Activated CD4-positive, alpha-beta T cell treated with anti-CD3 and anti-CD28 coated beads, Interleukin-2, amount 10 ng/mL, durations not matched to agents 7 days and 5 days (primary cell): ENCODE data around the gene CD209. TPM values are rescaled to one million over a fixed set of nuclear protein-coding genes. Genes with fewer than 3 reads are reported as not detected.
"Not testable (repeated sequence)": the region's sequence is repeated elsewhere in the genome, so short reads cannot be mapped to it uniquely, and the experiment has no call there.

Experiments used
- CTCF ChIA-PET: fragments of 350-600 bp; sonication (Branson Sonifier 250); formaldehyde crosslinking; loops from one replicate; lab custom pipeline; 2021; ENCODE audit warnings: antibody characterized with exemption; lab: Charles Lee
- POLR2A ChIA-PET: fragments of 350-600 bp; sonication (Branson Sonifier 250); formaldehyde crosslinking; loops from one replicate; lab custom pipeline; 2021; ENCODE audit warnings: antibody characterized with exemption; lab: Charles Lee
- DNase-seq: peaks from one replicate; pipeline ENCODE4 v3.0.0-alpha.2; 2020
- H3K27ac Mint-ChIP-seq: one replicate; pipeline ENCODE4 v1.8.0; 2021; ENCODE audit warnings: mild to moderate bottlenecking, moderate library complexity, mixed read lengths
- H3K27me3 Mint-ChIP-seq: one replicate; pipeline ENCODE4 v1.8.0; 2021; ENCODE audit warnings: mixed read lengths
- H3K36me3 Mint-ChIP-seq: one replicate; pipeline ENCODE4 v1.8.0; 2021; ENCODE audit warnings: low read depth, mixed read lengths
- H3K4me1 Mint-ChIP-seq: one replicate; pipeline ENCODE4 v1.8.0; 2021; ENCODE audit warnings: mixed read lengths
- H3K4me3 Mint-ChIP-seq: one replicate; pipeline ENCODE4 v1.8.0; 2021; ENCODE audit warnings: mild to moderate bottlenecking, moderate library complexity, mixed read lengths
- H3K9me3 Mint-ChIP-seq: one replicate; pipeline ENCODE4 v1.8.0; 2021; ENCODE audit warnings: mixed read lengths
- total RNA-seq, 2 experiments: library from RNA; stranded (reverse); gene quantifications; one replicate each; pipeline ENCODE4 v1.2.3, GENCODE V29; 2021

Gene CD209, protein sequence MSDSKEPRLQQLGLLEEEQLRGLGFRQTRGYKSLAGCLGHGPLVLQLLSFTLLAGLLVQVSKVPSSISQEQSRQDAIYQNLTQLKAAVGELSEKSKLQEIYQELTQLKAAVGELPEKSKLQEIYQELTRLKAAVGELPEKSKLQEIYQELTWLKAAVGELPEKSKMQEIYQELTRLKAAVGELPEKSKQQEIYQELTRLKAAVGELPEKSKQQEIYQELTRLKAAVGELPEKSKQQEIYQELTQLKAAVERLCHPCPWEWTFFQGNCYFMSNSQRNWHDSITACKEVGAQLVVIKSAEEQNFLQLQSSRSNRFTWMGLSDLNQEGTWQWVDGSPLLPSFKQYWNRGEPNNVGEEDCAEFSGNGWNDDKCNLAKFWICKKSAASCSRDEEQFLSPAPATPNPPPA
- total RNA-seq, result not detected

DNA sequence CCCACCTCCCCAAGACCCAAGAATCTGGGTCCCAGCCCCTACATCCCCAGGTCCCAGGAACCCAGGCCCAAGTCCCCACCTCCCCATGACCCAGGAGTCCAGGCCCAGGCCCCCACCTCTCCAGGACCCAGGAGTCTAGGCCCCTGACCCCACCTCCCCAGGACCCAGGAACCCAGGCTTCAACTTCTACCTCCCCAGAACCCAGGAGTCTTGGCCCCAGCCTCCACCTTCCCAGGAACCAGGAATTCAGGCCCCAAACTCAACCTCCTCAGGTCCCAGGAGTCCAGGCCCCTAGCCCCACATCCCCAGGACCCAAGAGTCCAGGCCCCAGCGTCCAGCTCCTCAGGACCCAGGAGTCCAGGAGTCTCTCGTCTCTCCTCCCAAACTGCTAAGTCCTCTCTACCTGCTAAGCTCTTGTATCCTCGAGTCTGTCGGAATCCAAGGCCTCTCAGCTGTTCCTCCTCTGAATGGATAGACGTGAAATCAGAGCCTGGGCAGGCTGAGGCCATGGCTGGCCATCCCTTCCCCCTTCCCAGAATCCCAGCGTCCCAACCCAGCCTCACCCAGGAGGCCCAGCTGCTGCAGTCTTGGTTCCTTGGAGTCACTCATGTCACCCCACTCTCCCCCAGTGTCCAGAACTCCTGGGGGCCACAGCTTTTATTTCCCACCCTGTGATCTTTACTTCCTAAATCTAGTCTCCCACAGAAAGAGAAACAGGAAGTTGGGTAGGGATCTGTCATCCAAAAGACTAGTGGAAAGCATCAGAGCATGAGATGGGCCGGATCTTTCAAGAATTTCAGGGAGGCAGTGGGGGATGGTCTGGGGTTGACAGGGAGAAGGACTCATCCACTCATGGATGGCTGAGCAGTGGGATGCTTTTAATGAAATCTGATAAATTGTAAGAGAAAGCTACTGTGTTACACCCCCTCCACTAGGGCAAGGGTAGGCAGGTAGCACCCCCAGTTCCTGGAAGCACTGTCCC, at the start of gene CD209:
Gene CD209, minus strand, starts transcription at position 632 of the 982 bp plus-strand sequence. Its CDS starts 23 bp downstream, at position 609.
- H3K27ac Mint-ChIP-seq, result no peak within 1 kb of the TSS
- CTCF ChIA-PET, result interaction anchor here (0.9 kb wide), 1 partner anchor 66 kb away, joined by 3 read pairs; the partner anchor contains the start of gene TRAPPC5

DNA sequence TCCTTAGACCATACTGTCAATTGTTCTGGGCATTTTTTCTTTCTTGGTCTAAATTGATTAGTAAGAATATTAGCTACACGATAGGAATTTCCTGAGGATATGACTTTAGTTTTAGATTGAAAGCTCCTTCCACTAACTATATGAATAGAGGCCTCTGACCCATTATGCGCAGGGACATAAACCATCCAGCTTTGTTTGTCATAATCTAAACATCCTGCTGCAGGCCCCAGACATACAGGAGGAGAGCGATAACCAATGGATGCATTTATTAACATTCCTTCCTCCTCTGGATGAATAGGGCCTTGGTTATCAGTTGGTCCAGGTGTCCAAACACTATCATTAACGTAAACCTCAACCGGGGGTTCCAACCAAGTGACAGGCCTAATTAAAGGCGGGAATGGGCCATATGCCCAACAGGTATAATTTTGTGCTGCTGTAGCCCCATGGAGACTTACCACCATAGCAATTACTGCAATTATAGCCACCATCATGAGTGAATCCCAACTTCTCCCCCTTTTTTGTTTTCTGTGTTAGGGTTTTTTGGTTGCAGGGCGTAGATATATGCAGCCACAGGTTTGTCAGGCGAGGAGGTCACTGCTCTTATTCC, 48.3 kb upstream of the CD209 start:
- no peak for DNase-seq
- H3K27me3 Mint-ChIP-seq, result peaks cover 28% of the 10 kb centered on the region
- H3K4me3 Mint-ChIP-seq, result no peak overlapping the region
- peaks cover 3% of the 10 kb centered on the region for H3K4me1 Mint-ChIP-seq
- no peak overlapping the region for H3K27ac Mint-ChIP-seq
- CTCF ChIA-PET, result interaction anchor here (1.1 kb wide), 1 partner anchor 115 kb away, joined by 4 read pairs; the partner anchor contains the start of gene TRAPPC5
- no peaks in the 10 kb centered on the region for H3K36me3 Mint-ChIP-seq
- POLR2A ChIA-PET, result no interaction called here
- H3K9me3 Mint-ChIP-seq, result no peaks in the 10 kb centered on the region

More for the DNA sequence above, at the start of gene CD209:
- H3K36me3 Mint-ChIP-seq, result no peaks in the 10 kb centered on the region
- H3K9me3 Mint-ChIP-seq, result peaks cover 19% of the 10 kb centered on the region
- POLR2A ChIA-PET, result no interaction called here
- DNase-seq, result no peak
- peaks cover 5% of the 10 kb centered on the region for H3K4me1 Mint-ChIP-seq
- H3K4me3 Mint-ChIP-seq, result no peak within 1 kb of the TSS
- peaks cover 6% of the 10 kb centered on the region for H3K27me3 Mint-ChIP-seq

DNA sequence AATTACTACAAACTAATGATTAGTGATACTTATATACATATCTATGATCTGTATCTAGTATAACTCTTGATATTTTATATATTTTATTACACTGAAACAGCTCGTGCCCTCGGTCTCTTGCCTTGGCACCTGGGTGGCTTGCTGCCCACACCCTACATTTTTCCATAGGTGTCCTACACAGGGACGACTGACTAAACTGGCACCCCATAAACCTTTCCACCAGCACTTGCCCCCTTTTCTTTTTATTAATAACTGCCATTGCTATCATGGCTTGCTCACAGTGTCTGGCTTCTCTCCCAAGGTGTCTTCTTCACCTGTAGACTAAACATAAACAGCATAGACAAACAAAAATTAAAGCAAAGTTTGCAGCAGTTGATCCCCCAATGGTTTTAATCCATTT, 46.2 kb upstream of the CD209 start:
- Mint-ChIP-seq H3K27me3 (peaks cover 25% of the 10 kb centered on the region), H3K36me3 (no peaks in the 10 kb centered on the region), H3K9me3 (no peaks in the 10 kb centered on the region), H3K4me3 (no peak overlapping the region), H3K27ac (no peak overlapping the region), H3K4me1 (no peaks in the 10 kb centered on the region)
- POLR2A ChIA-PET, result no interaction called here
- no peak for DNase-seq
- CTCF ChIA-PET, result no interaction called here

DNA sequence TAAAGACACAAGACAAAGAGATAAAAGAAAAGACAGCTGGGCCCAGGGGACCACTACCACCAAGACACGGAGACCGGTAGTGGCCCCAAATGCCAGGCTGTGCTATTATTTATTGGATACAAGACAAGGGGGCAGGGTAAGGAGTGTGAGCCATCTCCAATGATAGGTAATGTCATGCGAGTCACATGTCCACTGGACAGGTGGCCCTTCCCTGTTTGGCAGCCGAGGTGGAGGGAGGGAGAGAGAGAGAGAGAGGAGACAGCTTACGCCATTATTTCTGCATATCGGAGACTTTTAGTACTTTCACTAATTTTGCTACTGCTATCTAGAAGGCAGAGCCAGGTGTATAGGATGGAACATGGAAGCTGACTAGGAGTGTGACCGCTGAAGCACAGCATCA, 45.4 kb upstream of the CD209 start:
- POLR2A ChIA-PET, H3K27ac Mint-ChIP-seq, H3K9me3 Mint-ChIP-seq, H3K4me3 Mint-ChIP-seq, H3K36me3 Mint-ChIP-seq, DNase-seq, H3K4me1 Mint-ChIP-seq: not testable (repeated sequence)
- H3K27me3 Mint-ChIP-seq, result peaks cover 29% of the 10 kb centered on the region
- CTCF ChIA-PET, result interaction anchor here (0.6 kb wide), 1 partner anchor 97 kb away, joined by 3 read pairs; no protein-coding TSS in a partner anchor

DNA sequence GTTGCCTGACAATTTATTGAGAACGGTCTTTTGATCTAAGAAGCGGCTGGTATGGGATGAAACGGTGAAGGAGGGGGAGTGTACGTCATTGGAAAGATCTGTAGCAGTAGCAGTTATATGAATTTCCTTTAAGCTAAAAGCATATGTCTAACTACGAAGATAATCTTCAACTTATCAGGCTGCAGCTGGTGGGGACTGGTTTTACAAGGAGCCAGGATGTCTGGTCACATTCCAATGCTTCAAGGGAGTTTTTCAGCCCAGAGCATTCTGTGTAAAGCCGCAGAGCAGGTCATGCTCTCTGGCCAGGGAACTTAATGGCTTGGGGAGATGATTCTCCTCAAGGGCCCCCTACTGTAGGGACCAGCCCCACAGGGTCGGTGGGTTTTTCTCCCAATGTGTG, 44.9 kb upstream of the CD209 start:
- peaks cover 29% of the 10 kb centered on the region for H3K27me3 Mint-ChIP-seq
- ChIA-PET CTCF (interaction anchor here (0.6 to 1.2 kb wide), 2 partner anchors 97 to 112 kb away, joined by 3 to 6 read pairs; partner anchors contain the start of gene TRAPPC5), POLR2A (no interaction called here)
- H3K4me1 Mint-ChIP-seq, result no peaks in the 10 kb centered on the region
- no peak for DNase-seq
- H3K4me3 Mint-ChIP-seq, result no peak overlapping the region
- no peaks in the 10 kb centered on the region for H3K9me3 Mint-ChIP-seq
- no peak overlapping the region for H3K27ac Mint-ChIP-seq
- H3K36me3 Mint-ChIP-seq, result no peaks in the 10 kb centered on the region

DNA sequence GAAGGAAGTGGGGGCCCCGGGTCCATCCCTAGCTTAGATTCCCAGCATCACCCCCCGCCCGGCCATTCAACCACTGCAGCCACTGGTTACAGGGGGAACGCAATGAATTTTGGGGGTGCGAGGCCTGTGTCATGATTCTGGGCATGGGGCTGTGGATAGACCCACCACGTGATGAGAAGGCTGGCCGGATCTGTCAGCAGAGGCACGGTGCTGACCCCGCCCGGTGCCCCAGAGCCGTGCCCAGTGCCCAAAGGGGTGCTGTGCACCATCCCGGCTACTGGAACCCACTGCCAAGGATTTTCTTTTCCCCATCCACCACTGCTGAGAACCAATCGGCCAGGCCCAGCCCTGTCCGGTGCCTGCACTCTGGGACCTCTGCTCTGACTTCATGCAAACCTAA, 43.1 kb upstream of the CD209 start:
- Mint-ChIP-seq H3K27me3 (peaks cover 29% of the 10 kb centered on the region), H3K4me1 (no peaks in the 10 kb centered on the region), H3K27ac (no peak overlapping the region), H3K36me3 (no peaks in the 10 kb centered on the region), H3K9me3 (no peaks in the 10 kb centered on the region), H3K4me3 (no peak overlapping the region)
- DNase-seq, result no peak
- ChIA-PET POLR2A (no interaction called here), CTCF (no interaction called here)

DNA sequence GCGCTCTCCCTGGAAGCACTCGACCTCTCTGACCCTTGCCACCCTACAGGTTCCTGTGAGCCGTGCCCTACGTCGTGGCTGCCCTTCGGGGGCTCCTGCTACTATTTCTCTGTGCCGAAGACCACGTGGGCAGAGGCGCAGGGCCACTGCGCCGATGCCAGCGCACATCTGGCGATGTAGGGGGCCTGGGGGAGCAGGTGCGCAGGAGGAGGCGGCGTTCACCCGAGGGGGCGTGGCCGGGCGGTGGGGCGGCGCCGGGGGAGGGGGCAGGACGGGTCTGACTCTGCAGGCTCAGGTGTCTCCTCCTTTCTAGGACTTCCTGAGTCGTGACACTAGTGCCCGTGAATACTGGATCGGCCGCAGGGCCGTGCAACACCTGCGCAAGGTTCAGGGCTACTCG, 42.1 kb upstream of the CD209 start:
- ChIA-PET CTCF (no interaction called here), POLR2A (no interaction called here)
- H3K4me1 Mint-ChIP-seq, result no peaks in the 10 kb centered on the region
- no peak overlapping the region for H3K4me3 Mint-ChIP-seq
- H3K27ac Mint-ChIP-seq, result no peak overlapping the region
- DNase-seq, result no peak
- peaks cover 35% of the 10 kb centered on the region for H3K27me3 Mint-ChIP-seq
- H3K36me3 Mint-ChIP-seq, result no peaks in the 10 kb centered on the region
- H3K9me3 Mint-ChIP-seq, result peaks cover 6% of the 10 kb centered on the region

DNA sequence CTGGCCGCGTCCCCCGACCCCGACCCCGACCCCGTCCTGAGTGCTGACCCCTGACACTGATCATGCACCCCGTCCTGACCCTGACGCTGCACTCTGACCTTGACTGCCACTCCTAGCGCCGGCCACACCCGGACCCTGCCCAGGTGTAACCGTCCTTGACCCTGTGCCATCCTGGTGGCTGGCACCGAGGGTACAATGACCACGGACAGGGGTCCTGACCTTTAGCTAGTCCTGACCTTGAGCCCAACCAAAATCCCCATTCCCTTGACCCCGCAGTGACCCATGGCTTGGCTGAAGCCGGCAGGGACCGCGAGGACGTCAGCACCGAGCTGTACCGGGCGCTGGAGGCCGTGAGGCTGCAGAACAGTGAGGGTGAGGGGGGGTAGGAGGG, 41.6 kb upstream of the CD209 start:
- no peaks in the 10 kb centered on the region for H3K4me1 Mint-ChIP-seq
- peaks cover 6% of the 10 kb centered on the region for H3K9me3 Mint-ChIP-seq
- CTCF ChIA-PET, result no interaction called here
- no peak overlapping the region for H3K27ac Mint-ChIP-seq
- POLR2A ChIA-PET, result no interaction called here
- no peaks in the 10 kb centered on the region for H3K36me3 Mint-ChIP-seq
- no peak for DNase-seq
- H3K4me3 Mint-ChIP-seq, result no peak overlapping the region
- peaks cover 35% of the 10 kb centered on the region for H3K27me3 Mint-ChIP-seq

DNA sequence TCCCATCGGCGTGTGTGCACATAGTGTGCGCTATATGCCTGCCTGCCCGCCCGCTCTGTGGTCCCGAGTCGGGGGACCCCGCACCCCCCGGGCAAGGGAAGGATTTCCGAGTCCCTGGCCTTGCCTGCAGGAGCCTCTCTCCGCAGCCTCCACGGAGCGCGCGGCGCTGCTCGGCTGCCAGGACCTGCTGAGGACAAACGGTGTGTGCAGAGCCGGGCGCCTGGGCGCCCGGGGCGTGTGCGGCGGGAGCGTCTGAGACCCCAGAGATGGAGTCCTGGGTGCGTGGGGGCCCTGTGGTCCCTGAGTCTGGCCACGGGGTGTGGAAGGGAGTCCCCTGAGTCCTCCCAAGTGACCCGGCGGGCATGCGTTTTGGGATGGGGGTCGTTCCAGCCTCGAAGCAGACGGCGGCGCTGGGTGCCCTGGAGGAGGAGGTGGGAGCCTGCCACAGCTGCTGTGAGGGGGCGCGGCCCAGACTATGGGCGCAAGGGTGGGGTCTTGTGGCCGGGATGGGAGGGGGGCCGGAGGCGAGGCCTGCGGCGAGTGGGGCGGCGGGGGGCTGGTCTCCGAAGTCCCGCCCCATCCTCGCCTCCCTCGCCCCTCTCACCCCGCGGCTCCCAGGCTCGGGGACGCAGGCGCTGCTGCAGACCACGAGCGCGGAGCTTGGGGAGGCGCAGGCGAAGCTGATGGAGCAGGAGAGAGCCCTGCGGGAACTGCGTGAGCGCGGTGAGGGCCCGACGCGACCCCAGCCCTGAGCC, 41.0 kb upstream of the CD209 start:
- POLR2A ChIA-PET, result no interaction called here
- Mint-ChIP-seq H3K27ac (no peak overlapping the region), H3K9me3 (peaks cover 6% of the 10 kb centered on the region), H3K27me3 (peaks cover 40% of the 10 kb centered on the region), H3K4me3 (no peak overlapping the region), H3K36me3 (no peaks in the 10 kb centered on the region), H3K4me1 (no peaks in the 10 kb centered on the region)
- DNase-seq, result no peak
- CTCF ChIA-PET, result no interaction called here

DNA sequence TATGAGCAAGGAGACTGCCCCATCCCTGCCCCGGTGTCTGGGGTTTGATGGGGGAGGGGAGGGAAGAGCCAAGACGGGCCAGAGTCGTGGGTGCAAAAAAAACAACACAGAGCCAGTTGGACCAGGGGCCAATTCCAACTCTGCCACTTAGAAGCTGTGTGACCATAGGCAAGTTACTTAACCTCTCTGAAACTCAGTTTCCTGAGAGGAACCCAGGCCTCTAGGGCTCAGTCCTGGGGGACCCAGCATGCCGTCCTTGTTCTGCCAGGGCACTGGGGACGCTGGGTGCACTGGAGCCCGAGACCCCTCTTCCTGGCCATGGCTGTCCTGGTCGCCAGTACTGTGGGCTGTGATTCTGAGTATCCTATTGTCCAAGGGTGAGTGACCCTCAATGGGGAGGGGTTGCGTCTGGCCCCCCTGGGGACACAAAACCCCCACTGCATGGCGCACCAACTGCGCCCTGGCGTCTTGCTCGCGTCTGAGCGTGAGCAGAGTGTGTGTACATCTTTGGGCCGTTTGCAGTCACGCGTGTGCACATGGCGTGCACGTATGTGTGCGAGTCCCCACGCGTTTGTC, 40.4 kb upstream of the CD209 start:
- ChIA-PET CTCF (no interaction called here), POLR2A (no interaction called here)
- no peaks in the 10 kb centered on the region for H3K4me1 Mint-ChIP-seq
- H3K36me3 Mint-ChIP-seq, result no peaks in the 10 kb centered on the region
- H3K4me3 Mint-ChIP-seq, result no peak overlapping the region
- peak overlapping the region; percentile 33 for H3K27ac Mint-ChIP-seq
- no peak for DNase-seq
- H3K9me3 Mint-ChIP-seq, result peaks cover 6% of the 10 kb centered on the region
- H3K27me3 Mint-ChIP-seq, result peaks cover 41% of the 10 kb centered on the region

DNA sequence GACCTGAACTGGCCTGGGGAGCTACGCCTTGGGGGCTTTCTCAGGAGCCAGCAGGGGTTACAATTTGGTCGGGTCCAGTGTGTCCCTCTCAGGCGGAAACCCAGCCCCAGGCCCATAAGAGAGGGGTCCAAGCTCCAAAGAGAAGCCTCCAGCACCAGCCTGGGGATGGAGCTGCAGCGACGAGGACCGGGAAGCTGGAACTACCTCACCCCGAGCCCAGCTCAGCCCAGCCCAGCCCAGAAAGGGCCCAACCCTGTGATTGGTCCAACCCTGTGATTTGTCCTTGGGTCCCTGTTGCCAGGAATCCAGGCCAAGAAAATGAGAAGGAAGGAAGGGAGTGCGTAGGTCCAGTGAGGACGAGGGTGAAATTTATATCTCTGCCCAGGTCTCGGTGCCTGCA, 39.8 kb upstream of the CD209 start:
- Mint-ChIP-seq H3K36me3 (no peaks in the 10 kb centered on the region), H3K4me3 (no peak overlapping the region), H3K27ac (peak overlapping the region; percentile 60), H3K9me3 (peaks cover 6% of the 10 kb centered on the region), H3K4me1 (no peaks in the 10 kb centered on the region), H3K27me3 (peaks cover 39% of the 10 kb centered on the region)
- POLR2A ChIA-PET, result no interaction called here
- DNase-seq, result no peak
- CTCF ChIA-PET, result interaction anchor here (0.7 kb wide), 1 partner anchor 202 kb away, joined by 3 read pairs; no protein-coding TSS in a partner anchor

DNA sequence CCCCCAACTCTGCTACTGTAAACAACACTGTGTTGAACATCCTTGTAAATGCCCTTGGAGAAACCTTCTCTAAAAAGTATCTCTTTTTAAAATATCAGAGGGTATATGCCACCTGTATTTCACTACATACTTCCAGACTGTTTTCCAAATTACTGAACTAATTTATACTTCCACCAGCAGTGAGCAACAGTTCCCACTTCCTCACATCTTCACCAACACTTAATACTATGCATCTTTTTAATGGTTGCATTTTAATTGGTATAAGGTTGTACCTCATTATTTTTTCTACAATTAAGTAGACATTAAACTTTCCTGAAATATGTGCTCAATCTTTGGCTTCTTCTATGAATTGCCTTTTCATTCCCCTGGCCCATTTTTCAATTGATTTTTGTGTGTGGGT, 37.5 kb upstream of the CD209 start:
- no peak overlapping the region for H3K27ac Mint-ChIP-seq
- peaks cover 6% of the 10 kb centered on the region for H3K9me3 Mint-ChIP-seq
- POLR2A ChIA-PET, result no interaction called here
- no peak for DNase-seq
- H3K4me1 Mint-ChIP-seq, result no peaks in the 10 kb centered on the region
- H3K4me3 Mint-ChIP-seq, result no peak overlapping the region
- no peaks in the 10 kb centered on the region for H3K36me3 Mint-ChIP-seq
- peaks cover 37% of the 10 kb centered on the region for H3K27me3 Mint-ChIP-seq
- CTCF ChIA-PET, result interaction anchor here (0.9 kb wide), 1 partner anchor 23 kb away, joined by 3 read pairs; no protein-coding TSS in a partner anchor
